Lung microvascular endothelial cell (primary cell): ENCODE measurements around the gene CFAP299. TPM values are rescaled to one million over a fixed set of nuclear protein-coding genes. Genes with fewer than 3 reads are reported as not detected.

ENCODE experiments used
- total RNA-seq: library from RNA; depleted of rRNA; stranded (reverse); fragments of >200 nt; gene quantifications from 2 replicates; pipeline ENCODE4 v1.2.1, GENCODE V29; 2014

The CFAP299 gene
- total RNA-seq, 1 donor from 2014 or later: not detected

Other genes starting within 250 kb of the CFAP299 start
- 0.87 and 1.2 TPM in 2 replicates for gene PRDM8, start 138.2 kb upstream of the CFAP299 start, total RNA-seq
- 0.22 TPM in 1 of 2 replicates, not detected in the other for gene FGF5, start 69.1 kb upstream of the CFAP299 start, total RNA-seq